ENCODE measurements around the gene LAMB4.

- TF ChIP-seq CTCF (conservative IDR thresholded peaks at IDR 0.05; ENCODE audit: low read length), result no peak
- no peak for TF ChIP-seq EZH2phosphoT487 (IDR thresholded peaks at IDR 0.05; ENCODE audit: borderline replicate concordance, low read depth, low read length)
Measured at GRCh38 chr7:108101759-108102158, 28.4 kb downstream of the LAMB4 start.

Data from OCI-LY7 (cell line).